Endothelial cell of umbilical vein (primary cell): ENCODE data around the gene SGSM2. TPM values are rescaled to one million over a fixed set of nuclear protein-coding genes. Genes with fewer than 3 reads are reported as not detected.

Experiments
- BruUV-seq: library from RNA; stranded (reverse); fragments of 400-500 nt; replicated peaks from 2 replicates; lab custom pipeline; 2021; lab: Mats Ljungman, UMichigan
- CTCF ChIA-PET: fragments of 300-600, 350-600 bp; sonication (Branson Sonifier 250); formaldehyde crosslinking; loops from one replicate; lab custom pipeline; 2021; ENCODE audit warnings: antibody characterized with exemption, inconsistent platforms; lab: Charles Lee
- POLR2A ChIA-PET: fragments of 300-600, 350-600 bp; sonication (Branson Sonifier 250); formaldehyde crosslinking; loops from one replicate; lab custom pipeline; 2021; ENCODE audit warnings: antibody characterized with exemption, inconsistent platforms; lab: Charles Lee
- DNase-seq: peaks from one replicate; pipeline ENCODE4 v3.0.0-alpha.2; 2011; ENCODE audit warnings: low read depth, low spot score
- FAIRE-seq: peaks from 2 replicates; lab custom pipeline; 2011; peaks lifted over from hg19 to GRCh38; lab: Jason Lieb, UNC
- H2AFZ ChIP-seq: 2 replicates; pipeline ENCODE4 v1.6.0; 2012; ENCODE audit warnings: low read depth, low read length, control low read depth, inconsistent platforms
- H3K27ac ChIP-seq: 2 replicates; pipeline ENCODE4 v1.5.1; 2011; ENCODE audit warnings: low read depth, mild to moderate bottlenecking, control low read depth, low read length, moderate library complexity; ENCODE audit not compliant: insufficient read depth
- H3K27me3 ChIP-seq, 2 experiments: 2 replicates each; pipeline versions ENCODE4 v1.6.0 to v1.6.1; 2011; ENCODE audit warnings: low read length in 2 of 2, mixed read lengths in 1 of 2; ENCODE audit not compliant: control insufficient read depth in 2 of 2, insufficient read depth in 2 of 2
- H3K36me3 ChIP-seq, 2 experiments: 2 replicates in 1 of 2; 3 replicates in 1 of 2; pipeline ENCODE4 v1.5.1; 2011; ENCODE audit warnings: low read length in 2 of 2, mild to moderate bottlenecking in 1 of 2, moderate library complexity in 1 of 2; ENCODE audit not compliant: control insufficient read depth in 2 of 2, insufficient read depth in 2 of 2; ENCODE audit errors: extremely low read depth in 1 of 2
- H3K4me1 ChIP-seq: 3 replicates; pipeline ENCODE4 v1.5.1; 2011; ENCODE audit warnings: mild to moderate bottlenecking, low read length; ENCODE audit not compliant: control insufficient read depth, insufficient read depth; ENCODE audit errors: extremely low read depth
- H3K4me2 ChIP-seq: 2 replicates; pipeline ENCODE4 v1.6.1; 2011; ENCODE audit warnings: low read length, control low read depth, mixed read lengths; ENCODE audit not compliant: insufficient read depth
- H3K4me3 ChIP-seq, 3 experiments: fragments of 200-600 bp in 1 of 3; sonication (generic), shearing (Covaris generic) in 1 of 3; replicated peaks in 1 of 3; 2 replicates each; pipeline ENCODE4 v1.5.1; 2011 to 2016; ENCODE audit warnings: control low read depth in 3 of 3, low read length in 3 of 3, mild to moderate bottlenecking in 2 of 3, inconsistent platforms in 1 of 3, low read depth in 1 of 3, moderate library complexity in 1 of 3; ENCODE audit not compliant: insufficient read depth in 1 of 3
- H3K79me2 ChIP-seq: 2 replicates; pipeline ENCODE4 v1.6.0; 2012; ENCODE audit warnings: low read length, inconsistent platforms; ENCODE audit not compliant: control insufficient read depth, insufficient read depth
- H3K9ac ChIP-seq: replicated peaks from 2 replicates; pipeline ENCODE3; 2011; ENCODE audit warnings: low read length, control low read depth; ENCODE audit not compliant: insufficient read depth; ENCODE audit errors: extremely low read depth
- H3K9me1 ChIP-seq: replicated peaks from 3 replicates; pipeline ENCODE4 v1.6.0; 2011; ENCODE audit warnings: mild to moderate bottlenecking, low read length; ENCODE audit not compliant: control insufficient read depth, insufficient read depth; ENCODE audit errors: extremely low read depth
- H3K9me3 ChIP-seq: replicated peaks from 2 replicates; pipeline ENCODE4 v1.5.1; 2012; ENCODE audit warnings: low read length, inconsistent platforms; ENCODE audit not compliant: control insufficient read depth, insufficient read depth
- H4K20me1 ChIP-seq: replicated peaks from 2 replicates; pipeline ENCODE3; 2011; ENCODE audit warnings: mild to moderate bottlenecking, low read length; ENCODE audit not compliant: control insufficient read depth, insufficient read depth; ENCODE audit errors: extremely low read depth
- GATA2 ChIP-seq: IDR thresholded peaks from 2 replicates; pipeline ENCODE4 v1.7.0; 2011; ENCODE audit warnings: low read depth, mild to moderate bottlenecking, moderate library complexity, mixed read lengths, low read length; ENCODE audit not compliant: insufficient read length, insufficient read depth
- MYC ChIP-seq: IDR thresholded peaks from one replicate; pipeline ENCODE4 v1.6.1; 2011; ENCODE audit warnings: mild to moderate bottlenecking, low read depth, low read length
- POLR2AphosphoS5 ChIP-seq: IDR thresholded peaks from 2 replicates; pipeline ENCODE4 v1.6.1; 2012; ENCODE audit warnings: low read depth, mild to moderate bottlenecking, control low read depth, low read length, moderate library complexity; ENCODE audit not compliant: insufficient read depth
- dilution Hi-C: fragments of 300-500 bp; cut with MboI; formaldehyde crosslinking; loops from one replicate; pipeline ENCODE4 v1.15.0; 2019; ENCODE audit warnings: low sequenced_read_pairs; ENCODE audit not compliant: extremely low pct_ligation_motif_present
- intact Hi-C: fragments of 100-400 bp; cut with micrococcal nuclease; formaldehyde crosslinking; loops from one replicate; pipeline ENCODE4 v1.10.0; 2022
- polyA plus RNA-seq, 4 experiments: library from polyadenylated mRNA; depleted of rRNA in 3 of 4; stranded (reverse) in 3 of 4; unstranded in 1 of 4; fragments of >200 nt; gene quantifications; 2 replicates each; pipeline versions ENCODE4 v1.2.1 to v1.2.3, GENCODE V29; 2011 to 2012; ENCODE audit warnings: missing spikeins in 1 of 4
- total RNA-seq: library from RNA; stranded (reverse); gene quantifications from 2 replicates; pipeline ENCODE4 v1.2.3, GENCODE V29; 2021
- TF ChIP-seq, protein P1 (sequence below), 2 donors: IDR thresholded peaks; 1 replicate in 1 of 2; 2 replicates in 1 of 2; pipeline ENCODE4 v1.5.1; 2011; ENCODE audit warnings: low read length in 2 of 2, mild to moderate bottlenecking in 2 of 2, moderate library complexity in 2 of 2, control low read depth in 1 of 2, inconsistent platforms in 1 of 2, low read depth in 1 of 2; ENCODE audit not compliant: insufficient read depth in 1 of 2; ENCODE audit errors: extremely low read depth in 1 of 2

Gene SGSM2
- total and polyA plus RNA-seq, 2 donors (not counting 3 experiments of a cell fraction or from before 2014, with no cell fraction given): 61.6 to 94.5 TPM

DNA sequence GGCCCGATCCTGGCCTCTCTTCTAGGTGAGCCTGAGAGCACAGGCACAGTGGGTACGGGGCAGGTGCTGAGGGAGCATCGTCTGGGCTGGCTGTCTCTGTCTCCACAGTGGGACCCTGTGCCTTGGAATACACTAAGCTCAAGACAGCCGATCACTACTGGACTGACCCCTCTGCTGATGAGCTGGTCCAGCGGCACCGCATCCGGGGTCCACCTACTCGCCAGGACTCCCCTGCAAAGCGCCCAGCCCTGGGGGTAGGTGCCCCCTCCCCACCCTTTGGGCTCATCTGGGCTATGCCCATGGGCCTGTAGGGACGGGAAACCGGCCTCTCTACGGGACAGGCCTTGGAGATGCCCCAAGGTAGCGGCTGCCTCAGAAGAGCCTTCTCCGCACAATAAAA lies 25.6 kb downstream of the SGSM2 start:
- H4K20me1 ChIP-seq: no peaks in the 10 kb centered on the region
- H3K9ac ChIP-seq: no peak overlapping the region
- intact Hi-C loops (no loop called here), dilution Hi-C loops (no loop called here)
- no peaks in the 10 kb centered on the region for H3K79me2 ChIP-seq
- no peak overlapping the region for H3K4me2 ChIP-seq
- no peaks in the 10 kb centered on the region for H3K9me3 ChIP-seq
- no peak overlapping the region for H2AFZ ChIP-seq
- H3K36me3 ChIP-seq: peaks cover 0 to 24% of the 10 kb centered on the region in 2 experiments
- FAIRE-seq: no peak
- no peak overlapping the region for H3K4me3 ChIP-seq
- no peak overlapping the region for H3K27ac ChIP-seq
- BruUV-seq: no TSS peak
- ChIA-PET POLR2A (no interaction called here), CTCF (interaction anchor here (1.2 to 1.3 kb wide), 3 partner anchors 11 to 53 kb away, joined by 5 to 6 read pairs (median 6); no protein-coding TSS in a partner anchor)
- TF ChIP-seq GATA2 (no peak), POLR2AphosphoS5 (no peak)
- H3K4me1 ChIP-seq: peaks cover 15% of the 10 kb centered on the region
- H3K27me3 ChIP-seq: no peaks in the 10 kb centered on the region
- DNase-seq: no peak
- H3K9me1 ChIP-seq: no peaks in the 10 kb centered on the region

DNA sequence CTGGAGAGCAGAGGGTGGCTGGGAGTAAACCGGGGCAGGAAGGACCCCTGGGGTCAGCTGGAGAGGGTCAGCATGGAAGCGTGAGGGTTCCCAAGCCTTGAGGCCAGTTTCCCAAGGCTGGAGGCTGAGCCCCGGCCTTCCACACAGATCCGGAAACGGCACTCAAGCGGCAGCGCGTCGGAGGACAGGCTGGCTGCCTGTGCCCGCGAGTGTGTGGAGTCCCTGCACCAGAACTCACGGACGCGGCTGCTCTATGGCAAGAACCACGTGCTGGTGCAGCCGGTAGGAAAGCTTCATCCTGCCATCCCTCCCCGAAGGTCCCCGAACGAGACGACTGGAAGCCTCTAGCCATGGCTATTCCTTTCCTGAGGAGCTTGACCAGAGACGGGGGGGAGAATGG lies 26.0 kb downstream of the SGSM2 start:
- ChIA-PET CTCF (interaction anchor here (0.6 to 1.3 kb wide), 4 partner anchors 10 to 53 kb away, joined by 3 to 6 read pairs (median 6); no protein-coding TSS in a partner anchor), POLR2A (no interaction called here)

More for the DNA sequence above, 26.0 kb downstream of the SGSM2 start:
- dilution Hi-C loops (no loop called here), intact Hi-C loops (no loop called here)
- DNase-seq: no peak
- H2AFZ ChIP-seq: no peak overlapping the region
- BruUV-seq: no TSS peak
- H3K9ac ChIP-seq: no peak overlapping the region
- no peak for TF ChIP-seq MYC
- TF ChIP-seq, protein P1, sequence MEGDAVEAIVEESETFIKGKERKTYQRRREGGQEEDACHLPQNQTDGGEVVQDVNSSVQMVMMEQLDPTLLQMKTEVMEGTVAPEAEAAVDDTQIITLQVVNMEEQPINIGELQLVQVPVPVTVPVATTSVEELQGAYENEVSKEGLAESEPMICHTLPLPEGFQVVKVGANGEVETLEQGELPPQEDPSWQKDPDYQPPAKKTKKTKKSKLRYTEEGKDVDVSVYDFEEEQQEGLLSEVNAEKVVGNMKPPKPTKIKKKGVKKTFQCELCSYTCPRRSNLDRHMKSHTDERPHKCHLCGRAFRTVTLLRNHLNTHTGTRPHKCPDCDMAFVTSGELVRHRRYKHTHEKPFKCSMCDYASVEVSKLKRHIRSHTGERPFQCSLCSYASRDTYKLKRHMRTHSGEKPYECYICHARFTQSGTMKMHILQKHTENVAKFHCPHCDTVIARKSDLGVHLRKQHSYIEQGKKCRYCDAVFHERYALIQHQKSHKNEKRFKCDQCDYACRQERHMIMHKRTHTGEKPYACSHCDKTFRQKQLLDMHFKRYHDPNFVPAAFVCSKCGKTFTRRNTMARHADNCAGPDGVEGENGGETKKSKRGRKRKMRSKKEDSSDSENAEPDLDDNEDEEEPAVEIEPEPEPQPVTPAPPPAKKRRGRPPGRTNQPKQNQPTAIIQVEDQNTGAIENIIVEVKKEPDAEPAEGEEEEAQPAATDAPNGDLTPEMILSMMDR (IDR thresholded peaks at IDR 0.05; ENCODE audit: extremely low read depth in 1 of 2, insufficient read depth in 1 of 2, low read depth in 1 of 2, low read length in 2 of 2): no peak
- peaks cover 15% of the 10 kb centered on the region for H3K4me1 ChIP-seq
- H3K27ac ChIP-seq: no peak overlapping the region
- FAIRE-seq: no peak
- no peak overlapping the region for H3K4me3 ChIP-seq
- no peaks in the 10 kb centered on the region for H3K79me2 ChIP-seq
- no peaks in the 10 kb centered on the region for H4K20me1 ChIP-seq
- H3K9me3 ChIP-seq: no peaks in the 10 kb centered on the region
- H3K4me2 ChIP-seq: no peak overlapping the region
- peaks cover 0 to 24% of the 10 kb centered on the region in 2 experiments for H3K36me3 ChIP-seq
- no peaks in the 10 kb centered on the region for H3K9me1 ChIP-seq
- H3K27me3 ChIP-seq: no peaks in the 10 kb centered on the region
